Endothelial cell (in vitro differentiated cells): ENCODE data around the gene MAML2. TPM values are rescaled to one million over a fixed set of nuclear protein-coding genes. Genes with fewer than 3 reads are reported as not detected.

ENCODE experiments used
- DNase-seq: peaks from one replicate; pipeline ENCODE4 v3.0.0; 2021; ENCODE audit warnings: low spot score
- H3K27ac Mint-ChIP-seq: one replicate; pipeline ENCODE4 v1.8.0; 2021; ENCODE audit warnings: mixed read lengths, inconsistent platforms; ENCODE audit not compliant: unreplicated experiment
- H3K27me3 Mint-ChIP-seq: one replicate; pipeline ENCODE4 v1.8.0; 2021; ENCODE audit warnings: mild to moderate bottlenecking, moderate library complexity, mixed read lengths, inconsistent platforms; ENCODE audit not compliant: unreplicated experiment
- H3K36me3 Mint-ChIP-seq: one replicate; pipeline ENCODE4 v1.8.0; 2021; ENCODE audit warnings: mild to moderate bottlenecking, low read depth, mixed read lengths, inconsistent platforms; ENCODE audit not compliant: unreplicated experiment
- H3K4me1 Mint-ChIP-seq: one replicate; pipeline ENCODE4 v1.8.0; 2021; ENCODE audit warnings: mild to moderate bottlenecking, mixed read lengths, inconsistent platforms; ENCODE audit not compliant: unreplicated experiment
- H3K4me3 Mint-ChIP-seq: one replicate; pipeline ENCODE4 v1.8.0; 2021; ENCODE audit warnings: mild to moderate bottlenecking, mixed read lengths, inconsistent platforms; ENCODE audit not compliant: unreplicated experiment
- H3K9me3 Mint-ChIP-seq: one replicate; pipeline ENCODE4 v1.8.0; 2021; ENCODE audit warnings: mixed read lengths, inconsistent platforms; ENCODE audit not compliant: unreplicated experiment
- total RNA-seq: library from RNA; stranded (reverse); fragmentation: NEBNext Ultra II Directional; extraction: Animal tissue kit (Norgen Biotek cat#: 25700); gene quantifications from one replicate; pipeline ENCODE4 v1.2.1, GENCODE V29; 2021; ENCODE audit not compliant: unreplicated experiment
- TF ChIP-seq, protein P1 (sequence below): fragments of 200-600 bp; sonication (generic); IDR thresholded peaks from one replicate; pipeline ENCODE4 v1.5.0; 2021; ENCODE audit warnings: antibody characterized with exemption; ENCODE audit not compliant: unreplicated experiment

The MAML2 gene
- total RNA-seq, 1 donor from 2014 or later = 6.2 TPM

GRCh38 chr11:96144553-96144952 is 198.4 kb downstream of the MAML2 start:
- DNase-seq = no peak
- Mint-ChIP-seq H3K4me3 (no peak overlapping the region), H3K27me3 (no peaks in the 10 kb centered on the region), H3K36me3 (no peaks in the 10 kb centered on the region), H3K9me3 (no peaks in the 10 kb centered on the region), H3K27ac (no peak overlapping the region), H3K4me1 (peaks cover 6% of the 10 kb centered on the region)
- TF ChIP-seq, protein P1, sequence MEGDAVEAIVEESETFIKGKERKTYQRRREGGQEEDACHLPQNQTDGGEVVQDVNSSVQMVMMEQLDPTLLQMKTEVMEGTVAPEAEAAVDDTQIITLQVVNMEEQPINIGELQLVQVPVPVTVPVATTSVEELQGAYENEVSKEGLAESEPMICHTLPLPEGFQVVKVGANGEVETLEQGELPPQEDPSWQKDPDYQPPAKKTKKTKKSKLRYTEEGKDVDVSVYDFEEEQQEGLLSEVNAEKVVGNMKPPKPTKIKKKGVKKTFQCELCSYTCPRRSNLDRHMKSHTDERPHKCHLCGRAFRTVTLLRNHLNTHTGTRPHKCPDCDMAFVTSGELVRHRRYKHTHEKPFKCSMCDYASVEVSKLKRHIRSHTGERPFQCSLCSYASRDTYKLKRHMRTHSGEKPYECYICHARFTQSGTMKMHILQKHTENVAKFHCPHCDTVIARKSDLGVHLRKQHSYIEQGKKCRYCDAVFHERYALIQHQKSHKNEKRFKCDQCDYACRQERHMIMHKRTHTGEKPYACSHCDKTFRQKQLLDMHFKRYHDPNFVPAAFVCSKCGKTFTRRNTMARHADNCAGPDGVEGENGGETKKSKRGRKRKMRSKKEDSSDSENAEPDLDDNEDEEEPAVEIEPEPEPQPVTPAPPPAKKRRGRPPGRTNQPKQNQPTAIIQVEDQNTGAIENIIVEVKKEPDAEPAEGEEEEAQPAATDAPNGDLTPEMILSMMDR = no peak

- no peak overlapping the region for H3K27ac Mint-ChIP-seq
- TF ChIP-seq, protein P1 = no peak
- DNase-seq = no peak
- H3K4me3 Mint-ChIP-seq = no peak overlapping the region
- H3K36me3 Mint-ChIP-seq = no peaks in the 10 kb centered on the region
- peaks cover 6% of the 10 kb centered on the region for H3K4me1 Mint-ChIP-seq
- no peaks in the 10 kb centered on the region for H3K9me3 Mint-ChIP-seq
- H3K27me3 Mint-ChIP-seq = no peaks in the 10 kb centered on the region
Observed at GRCh38 chr11:96143041-96143521, 199.9 kb downstream of the MAML2 start.

GRCh38 chr11:96141626-96142025 is 201.4 kb downstream of the MAML2 start:
- TF ChIP-seq, protein P1 = no peak
- H3K27ac Mint-ChIP-seq = no peak overlapping the region
- no peak overlapping the region for H3K4me3 Mint-ChIP-seq
- DNase-seq = no peak
- H3K4me1 Mint-ChIP-seq = peaks cover 15% of the 10 kb centered on the region
- H3K27me3 Mint-ChIP-seq = no peaks in the 10 kb centered on the region
- H3K36me3 Mint-ChIP-seq = no peaks in the 10 kb centered on the region
- H3K9me3 Mint-ChIP-seq = no peaks in the 10 kb centered on the region

GRCh38 chr11:96139691-96140090 is 203.3 kb downstream of the MAML2 start:
- no peak for DNase-seq
- Mint-ChIP-seq H3K27me3 (no peaks in the 10 kb centered on the region), H3K27ac (no peak overlapping the region), H3K4me1 (peaks cover 20% of the 10 kb centered on the region), H3K4me3 (no peak overlapping the region), H3K36me3 (no peaks in the 10 kb centered on the region), H3K9me3 (no peaks in the 10 kb centered on the region)
- TF ChIP-seq, protein P1 = no peak

GRCh38 chr11:96137373-96137772 is 205.6 kb downstream of the MAML2 start:
- Mint-ChIP-seq H3K4me1 (peaks cover 14% of the 10 kb centered on the region), H3K9me3 (no peaks in the 10 kb centered on the region), H3K4me3 (no peak overlapping the region), H3K27me3 (no peaks in the 10 kb centered on the region), H3K27ac (peak overlapping the region; percentile 62), H3K36me3 (no peaks in the 10 kb centered on the region)
- TF ChIP-seq, protein P1 = no peak
- DNase-seq = no peak
